ENCODE results near the gene ATXN10. TPM values are rescaled to one million over a fixed set of nuclear protein-coding genes. Genes with fewer than 3 reads are reported as not detected.
"Not testable (repeated sequence)": the region's sequence is repeated elsewhere in the genome, so short reads cannot be mapped to it uniquely, and the experiment has no call there.

The ATXN10 gene
- polyA plus RNA-seq (2014; cell fraction: cytosol; rRNA removed), result 90.7 and 99.8 TPM in 2 replicates
- 54.1 and 109 TPM in 2 replicates for polyA plus RNA-seq (2014; cell fraction: nucleus; rRNA removed)

- peak; percentile 77 for DNase-seq (ENCODE audit: low spot score)
These were observed at the start of gene ATXN10 for GRCh38 chr22:45671783-45672563. Gene ATXN10, plus strand, starts transcription at chr22:45671834. Its CDS starts 230 bp downstream, at chr22:45672064.

DNA sequence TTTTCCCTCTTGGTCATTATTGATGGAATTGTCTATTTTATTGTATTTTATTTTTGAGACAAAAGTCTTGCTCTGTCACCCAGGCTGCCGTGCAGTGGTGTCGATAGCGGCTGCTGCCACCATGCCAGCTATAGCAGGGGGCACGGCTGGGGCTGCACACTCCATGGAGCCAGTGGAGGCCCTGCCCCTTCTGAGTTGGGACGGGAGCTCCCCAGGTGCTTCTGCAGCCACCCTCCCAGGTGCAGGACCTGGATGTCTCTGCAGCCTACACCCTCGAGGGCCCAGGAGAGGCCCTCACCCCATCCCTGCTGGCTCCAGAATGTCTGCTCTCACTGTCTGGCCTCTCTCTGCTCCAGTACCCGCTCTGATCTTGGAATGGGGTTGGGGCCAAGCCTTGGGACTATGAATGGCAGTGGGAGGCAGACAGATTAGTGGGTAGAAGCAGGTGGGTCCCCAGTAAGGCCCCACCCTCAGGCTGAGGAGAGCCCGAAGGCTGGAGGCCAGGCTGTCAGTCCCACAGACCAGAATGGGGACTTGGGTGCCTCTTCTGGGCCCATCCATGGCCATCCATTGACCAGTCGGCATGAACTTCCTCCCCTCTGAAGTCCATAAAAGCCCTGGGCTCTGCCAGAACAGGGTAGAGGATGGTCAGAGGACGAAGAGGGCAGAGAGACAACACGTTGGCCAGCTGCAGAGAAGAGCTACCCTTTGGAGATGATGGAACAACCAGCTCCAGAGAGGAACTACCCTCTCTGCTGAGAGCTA lies 49.6 kb upstream of the ATXN10 start:
- DNase-seq (ENCODE audit: low spot score), result no peak

- DNase-seq (ENCODE audit: low spot score), result not testable (repeated sequence)
These were observed 48.0 kb upstream of the ATXN10 start for GRCh38 chr22:45623464-45624145.

DNA sequence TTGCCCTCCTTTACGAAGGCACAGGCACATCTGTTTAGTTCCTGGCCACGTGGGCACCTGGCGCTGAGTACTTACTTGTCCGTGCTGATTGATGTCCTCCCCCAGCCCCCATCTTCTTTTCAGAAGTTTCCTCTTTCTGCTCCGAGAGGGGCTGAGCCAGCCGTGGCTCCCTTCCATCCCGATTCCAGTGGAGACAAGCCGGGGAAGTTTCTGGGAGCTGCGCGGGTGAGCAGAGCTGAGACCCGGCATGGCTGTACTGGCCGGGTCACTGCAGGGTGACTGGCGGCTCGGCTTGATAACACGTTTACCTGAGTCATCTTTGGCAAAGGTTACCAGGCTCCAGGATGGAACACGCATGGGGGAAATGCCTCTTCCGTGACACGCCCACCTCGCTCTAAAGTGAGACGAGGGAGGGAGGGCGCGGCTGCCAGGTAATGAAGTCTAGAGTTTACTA lies 45.4 kb upstream of the ATXN10 start:
- no peak for DNase-seq (ENCODE audit: low spot score)

- no peak for DNase-seq (ENCODE audit: low spot score)
These were observed 44.0 kb upstream of the ATXN10 start for GRCh38 chr22:45627489-45628233.

DNA sequence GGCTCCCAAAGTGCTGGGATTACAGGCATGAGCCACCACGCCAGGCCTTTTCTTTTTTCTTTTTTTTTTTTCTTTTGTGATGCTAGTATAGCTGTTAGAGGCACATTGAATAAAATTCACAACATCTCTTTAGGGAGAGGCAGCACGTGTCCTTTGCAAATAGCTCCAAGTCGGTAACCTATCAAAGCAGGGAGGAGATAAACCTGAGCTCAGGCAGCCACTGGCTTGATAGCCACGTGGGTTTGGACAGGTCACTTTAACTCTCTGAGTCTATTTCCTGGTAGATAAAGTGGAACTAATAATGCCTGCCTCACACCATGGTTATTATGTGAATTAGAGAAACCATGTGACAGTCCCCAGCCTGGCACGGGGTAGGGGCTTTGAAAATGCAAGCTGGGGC lies 43.1 kb upstream of the ATXN10 start:
- no peak for DNase-seq (ENCODE audit: low spot score)

- peak; percentile 32 for DNase-seq (ENCODE audit: low spot score)
These were observed 42.1 kb upstream of the ATXN10 start for GRCh38 chr22:45629469-45630089.

DNA sequence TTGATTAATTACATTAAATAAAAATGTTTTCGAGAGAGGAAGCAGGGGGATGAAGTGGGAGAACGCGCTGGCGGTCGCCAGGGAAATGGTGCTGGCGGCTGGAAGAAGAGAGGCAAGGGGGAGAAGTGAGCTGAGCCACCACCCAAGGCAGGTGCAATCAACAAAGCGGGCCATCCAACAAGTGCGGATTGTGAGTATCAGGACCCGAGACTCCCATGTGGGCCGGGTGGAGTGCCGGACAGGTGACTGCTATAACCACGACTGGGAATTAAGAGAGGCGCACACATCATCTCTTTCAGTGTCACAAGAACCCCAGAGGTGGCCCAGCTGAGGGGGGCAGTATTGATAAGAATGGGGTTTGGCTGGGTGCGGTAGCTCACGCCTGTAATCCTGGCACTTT lies 41.2 kb upstream of the ATXN10 start:
- DNase-seq (ENCODE audit: low spot score), result no peak

- no peak for DNase-seq (ENCODE audit: low spot score)
These were observed 40.3 kb upstream of the ATXN10 start for GRCh38 chr22:45631140-45631840.

- no peak for DNase-seq (ENCODE audit: low spot score)
These were observed 39.8 kb upstream of the ATXN10 start for GRCh38 chr22:45631841-45632238.

- DNase-seq (ENCODE audit: low spot score), result no peak
These were observed 38.7 kb upstream of the ATXN10 start for GRCh38 chr22:45632791-45633515.

- DNase-seq (ENCODE audit: low spot score), result no peak
These were observed 35.0 kb upstream of the ATXN10 start for GRCh38 chr22:45636683-45637082.

- no peak for DNase-seq (ENCODE audit: low spot score)
These were observed 33.4 kb upstream of the ATXN10 start for GRCh38 chr22:45638197-45638596.

DNA sequence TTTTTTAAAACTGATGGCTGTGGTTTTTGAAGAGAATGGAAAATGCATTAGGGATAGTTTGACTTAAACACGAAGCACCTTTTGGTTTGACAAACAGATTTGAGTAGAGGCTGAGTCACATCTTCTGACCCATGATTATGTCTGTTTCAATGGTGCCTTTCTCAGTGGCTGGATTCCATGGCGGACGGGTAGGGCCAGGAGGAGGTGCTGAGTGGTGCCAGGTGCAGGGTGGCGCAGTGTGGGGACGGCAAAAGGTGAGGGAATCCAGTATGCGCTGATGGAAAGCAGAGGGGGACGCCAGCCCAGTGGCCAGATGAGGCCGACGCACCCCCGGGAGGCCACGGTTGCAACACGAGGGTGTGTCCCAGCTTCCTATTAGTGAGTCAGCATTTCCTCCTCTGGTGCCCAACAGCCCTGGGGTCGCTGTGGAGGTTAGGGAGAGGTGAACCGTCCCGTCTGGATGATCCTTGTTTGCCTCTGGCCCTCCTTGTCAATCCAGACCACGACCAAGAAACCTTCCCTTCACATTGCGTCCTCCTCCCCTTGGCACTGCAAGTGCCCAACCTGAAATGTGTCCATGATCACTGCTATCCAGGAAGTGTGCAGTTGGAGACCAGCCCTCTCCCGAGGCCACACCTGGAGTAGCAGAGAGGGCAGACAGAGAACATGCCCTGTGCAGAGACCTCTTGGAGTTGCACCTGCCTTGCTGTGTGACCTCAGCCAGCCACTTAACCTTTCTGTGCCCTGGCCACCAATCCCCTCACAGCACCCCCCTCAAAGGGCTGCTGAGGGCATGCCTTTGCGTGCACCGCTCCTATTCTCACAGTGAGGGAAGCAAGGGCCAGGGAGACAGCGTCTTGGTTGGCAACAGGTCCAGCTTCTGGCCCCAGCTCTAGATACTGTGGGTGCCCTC lies 32.5 kb upstream of the ATXN10 start:
- DNase-seq (ENCODE audit: low spot score), result no peak

DNA sequence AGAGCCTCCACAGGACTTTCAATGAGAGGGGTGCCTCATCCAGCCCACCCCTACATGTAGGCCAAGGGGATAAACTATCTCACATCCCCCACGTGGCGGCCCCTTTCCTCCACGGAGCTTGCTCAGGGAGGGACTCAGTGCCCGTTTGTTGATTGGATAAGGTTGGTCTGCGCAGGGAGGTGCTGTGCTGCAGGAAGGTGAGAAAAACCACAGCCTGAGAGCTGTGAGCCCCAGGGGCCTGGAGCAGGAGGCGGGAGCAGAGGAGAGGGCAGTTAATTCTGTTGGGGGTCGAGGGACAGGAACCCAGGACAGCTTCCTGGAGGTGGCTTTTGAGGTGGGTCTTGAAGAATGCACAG lies 31.9 kb upstream of the ATXN10 start:
- no peak for DNase-seq (ENCODE audit: low spot score)

DNA sequence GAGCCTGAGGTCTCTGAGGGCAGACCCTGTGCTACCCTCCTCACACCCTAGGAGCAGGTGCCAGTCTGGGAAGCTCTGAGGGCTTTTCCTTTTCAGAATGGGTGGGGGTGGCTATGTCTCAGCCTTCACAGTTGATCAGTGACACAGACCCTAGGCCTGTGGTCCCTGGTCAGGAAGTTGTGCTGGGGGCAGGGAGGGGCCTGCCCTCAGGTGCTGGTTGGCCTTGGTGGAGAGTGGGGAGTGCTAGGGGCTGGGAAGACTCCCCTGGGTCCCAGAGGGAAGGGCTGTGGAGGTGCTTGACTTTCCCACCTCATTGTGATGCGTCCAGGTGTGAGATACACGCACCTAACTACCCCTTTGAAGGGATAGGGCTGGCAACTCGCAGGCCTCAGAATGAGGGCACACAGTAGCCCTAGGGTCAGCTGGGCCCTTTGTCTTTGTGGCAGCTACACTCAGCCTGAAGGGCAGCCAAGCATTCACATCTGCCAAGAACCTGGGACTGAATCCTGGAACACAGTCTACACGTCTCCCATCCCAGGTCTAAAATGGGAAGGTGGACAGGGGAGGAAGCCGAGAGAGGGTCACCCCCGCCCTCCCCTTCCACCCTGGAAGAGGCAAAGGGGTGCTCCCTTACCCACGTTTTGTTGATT lies 31.2 kb upstream of the ATXN10 start:
- no peak for DNase-seq (ENCODE audit: low spot score)

GRCh38 chr22:45640941-45641621 lies 30.6 kb upstream of the ATXN10 start:
- no peak for DNase-seq (ENCODE audit: low spot score)
